Activated CD8-positive, alpha-beta memory T cell treated with anti-CD3 and anti-CD28 coated beads for 1 hour (primary cell): ENCODE data around the gene RSPO1.

Source experiments
- DNase-seq, 2 donors: peaks; one replicate each; pipeline ENCODE4 v3.0.0-alpha.2; 2020; ENCODE audit warnings: low read depth in 1 of 2; ENCODE audit errors: extremely low read depth in 1 of 2

RSPO1 gene

DNA sequence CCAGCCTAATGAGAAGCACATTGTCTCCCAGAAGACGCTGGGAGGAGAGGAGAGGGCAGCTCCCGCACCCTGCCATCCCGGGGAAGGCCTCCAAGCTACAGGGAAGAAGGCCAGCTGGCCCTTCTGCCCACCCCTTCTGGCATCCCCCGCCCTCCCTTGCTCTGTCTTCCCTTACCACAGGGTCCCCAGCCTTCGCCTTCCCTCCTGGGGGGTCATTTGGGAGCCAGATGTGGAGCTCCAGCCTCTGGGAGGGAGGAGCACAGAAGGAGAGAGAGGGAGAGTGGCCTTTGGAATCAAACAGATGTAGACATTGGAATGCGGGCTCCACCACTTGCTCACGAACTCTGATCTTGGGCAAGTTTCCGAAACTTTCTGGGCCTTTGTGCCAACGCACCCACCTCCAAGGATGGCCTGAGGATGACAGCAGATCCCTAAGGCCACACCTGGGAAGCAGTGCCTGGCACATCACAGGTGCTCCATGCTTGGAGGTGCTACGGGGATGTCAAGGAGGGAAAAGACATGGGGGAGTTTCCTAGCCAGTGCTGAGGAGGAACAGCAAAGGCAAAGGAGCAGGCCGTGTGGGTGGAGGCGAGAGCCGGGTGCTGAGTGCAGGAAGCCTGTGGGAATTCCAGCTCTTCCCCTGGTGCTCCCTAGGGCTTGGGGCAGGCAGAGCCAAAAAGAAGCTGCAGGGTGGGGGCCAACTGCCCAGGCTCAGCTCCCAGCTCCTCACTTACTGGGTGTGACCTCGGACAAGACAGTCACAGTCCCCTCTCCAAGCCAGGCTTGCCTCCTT is 23.1 kb upstream of the RSPO1 start:
- no peak for DNase-seq

DNA sequence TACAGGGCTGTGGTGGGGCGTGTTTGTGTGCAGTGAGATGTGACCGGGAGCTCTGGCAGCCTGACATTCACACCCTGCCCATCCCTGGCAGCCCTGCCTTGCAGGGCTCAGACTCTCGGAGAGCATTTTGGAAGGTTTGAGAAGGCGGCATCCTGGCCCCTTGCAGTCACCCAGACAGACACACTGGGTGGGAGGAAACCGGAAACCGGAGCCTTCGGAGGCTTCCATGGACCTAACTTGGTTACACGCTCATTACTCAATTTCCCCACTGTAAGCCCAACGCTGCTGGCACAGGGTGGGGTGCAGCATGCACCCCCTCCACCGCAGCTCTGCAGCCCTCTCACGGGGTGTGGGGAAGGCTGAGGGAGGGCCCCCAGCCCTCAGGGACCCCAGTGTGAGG is 22.2 kb upstream of the RSPO1 start:
- no peak for DNase-seq

DNA sequence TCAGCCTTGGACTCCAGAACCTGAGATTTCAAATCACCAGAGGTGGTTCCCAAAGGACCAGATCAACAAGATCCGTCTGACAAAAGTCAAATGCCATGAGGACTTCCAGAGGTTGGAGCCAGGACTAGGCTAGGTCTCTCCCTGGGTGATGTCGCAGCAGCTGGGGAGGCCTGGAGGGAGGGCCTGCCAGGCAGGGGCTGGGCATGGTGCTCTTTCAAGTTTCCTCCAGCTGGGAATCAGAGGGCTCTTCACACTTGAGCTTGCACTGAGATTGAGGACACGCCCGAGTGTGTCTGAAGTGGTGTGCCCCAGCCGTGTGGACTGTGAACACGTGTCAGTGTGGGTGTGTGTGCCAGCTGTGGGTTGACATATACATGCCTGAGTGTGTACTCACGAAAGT is 21.3 kb upstream of the RSPO1 start:
- no peak for DNase-seq

DNA sequence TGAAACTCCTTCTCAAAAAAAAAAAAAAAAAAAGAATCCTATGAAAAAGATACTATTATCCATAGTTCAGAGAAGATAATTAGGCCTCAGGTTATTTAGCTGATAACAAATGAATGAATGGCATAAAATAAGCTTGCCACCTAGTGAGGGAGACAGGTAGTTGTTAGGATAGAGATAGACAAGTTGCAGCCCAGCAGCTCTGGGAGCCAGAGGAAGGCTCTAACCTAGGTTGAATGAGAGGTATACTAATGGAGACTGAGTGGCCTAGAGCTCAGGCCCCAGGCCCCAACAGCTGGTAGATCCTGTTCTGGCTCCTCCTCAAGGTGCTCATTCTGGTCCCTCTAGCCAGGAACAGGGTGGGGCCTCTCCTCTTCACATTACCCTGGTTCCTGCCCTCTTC is 20.6 kb upstream of the RSPO1 start:
- DNase-seq = no peak

DNA sequence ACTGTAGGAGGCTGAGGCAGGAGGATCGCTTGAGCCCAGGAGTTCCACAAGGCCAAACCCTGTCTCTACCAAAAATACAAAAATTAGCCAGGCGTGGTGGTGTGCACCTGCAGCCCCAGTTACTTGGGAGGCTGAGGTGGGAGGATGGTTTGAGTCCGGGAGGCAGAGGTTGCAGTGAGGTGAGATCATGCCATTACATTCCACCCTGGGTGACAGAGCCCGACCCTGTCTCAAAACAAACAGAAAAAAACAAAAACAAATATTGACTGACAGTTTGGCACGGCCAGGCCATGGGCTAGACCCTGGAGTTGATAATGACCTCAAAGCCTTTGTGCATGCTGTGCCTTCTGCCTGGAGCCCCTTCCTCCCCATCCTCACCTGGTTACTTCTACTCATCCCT is 19.2 kb upstream of the RSPO1 start:
- no peak for DNase-seq

DNA sequence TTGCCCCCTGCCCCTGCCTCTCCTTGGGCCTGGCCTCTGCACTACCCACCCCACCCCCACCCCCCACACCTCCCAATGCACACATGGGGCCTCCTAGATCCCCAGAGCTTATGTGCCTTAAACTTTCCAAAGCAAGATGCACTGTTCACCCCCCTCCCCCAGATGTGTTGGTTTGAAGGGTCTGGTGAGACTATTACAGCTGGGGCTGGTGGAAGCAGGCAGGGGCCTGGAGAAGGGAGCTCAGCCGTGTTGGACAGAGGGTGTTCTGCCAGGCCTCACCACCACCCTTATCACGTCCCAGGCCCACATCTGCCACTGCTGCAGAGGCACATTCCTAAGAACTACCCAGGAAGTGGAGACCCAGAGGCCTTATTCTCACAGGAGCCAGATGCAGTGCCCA is 18.3 kb upstream of the RSPO1 start:
- DNase-seq = no peak

DNA sequence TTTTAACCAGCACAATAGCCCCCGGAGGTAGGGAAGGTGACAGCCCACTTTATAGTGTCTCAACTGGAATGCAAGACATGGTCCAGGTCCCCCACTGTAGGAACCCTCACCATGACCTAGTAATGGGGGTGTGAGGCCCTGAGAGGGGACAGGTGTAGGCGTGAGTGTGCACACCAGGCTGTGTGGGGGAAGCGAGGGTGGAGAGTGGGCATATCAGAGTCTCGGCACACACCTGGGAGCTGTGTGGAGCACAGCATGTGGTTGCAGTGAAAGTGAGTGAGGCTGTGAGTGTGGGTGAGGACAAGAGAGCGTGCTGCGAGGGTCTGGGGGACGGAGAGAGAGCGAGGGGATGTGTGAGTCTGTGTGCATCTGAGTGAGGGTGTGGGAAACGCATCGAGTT is 17.1 kb upstream of the RSPO1 start:
- no peak for DNase-seq

DNA sequence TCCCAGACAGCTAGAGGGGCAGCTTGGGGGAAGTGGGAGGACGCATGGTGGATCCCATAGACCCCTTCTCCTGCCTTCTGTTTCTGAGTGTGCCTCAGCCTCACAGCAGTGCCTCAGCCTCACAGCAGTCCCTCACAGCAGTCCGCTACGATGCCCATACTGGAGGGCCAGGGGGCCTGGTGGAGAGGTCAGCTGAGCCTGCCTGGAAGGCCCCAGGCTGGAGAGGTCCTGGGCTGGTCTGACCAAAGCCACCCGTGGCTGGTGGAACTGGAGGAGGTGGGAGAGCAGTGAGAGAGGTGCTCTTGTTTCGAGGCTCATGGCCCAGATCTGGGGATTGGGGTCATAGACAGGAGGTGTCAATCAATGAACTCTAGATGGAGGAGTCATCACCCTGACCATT is 16.0 kb upstream of the RSPO1 start:
- DNase-seq = no peak

DNA sequence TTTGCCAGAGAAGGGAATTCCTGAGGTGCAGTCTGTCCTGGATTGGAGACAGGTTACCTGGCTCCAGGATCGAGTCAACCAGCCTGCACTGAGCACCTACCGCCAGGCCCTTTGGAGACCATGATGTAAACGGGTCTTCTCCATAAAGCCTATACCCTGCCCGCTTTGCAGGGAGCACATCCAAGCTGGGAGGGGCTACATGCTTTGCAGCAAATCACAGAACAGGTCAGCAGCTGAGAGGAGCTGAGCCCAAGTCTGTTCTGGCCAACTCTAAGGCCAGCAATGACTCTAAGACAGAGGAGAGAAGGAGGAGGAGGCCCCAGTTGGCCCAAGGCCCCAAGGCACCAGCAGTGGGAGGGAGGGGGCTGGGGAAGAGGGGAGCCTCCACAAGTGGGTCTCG is 15.5 kb upstream of the RSPO1 start:
- no peak for DNase-seq

DNA sequence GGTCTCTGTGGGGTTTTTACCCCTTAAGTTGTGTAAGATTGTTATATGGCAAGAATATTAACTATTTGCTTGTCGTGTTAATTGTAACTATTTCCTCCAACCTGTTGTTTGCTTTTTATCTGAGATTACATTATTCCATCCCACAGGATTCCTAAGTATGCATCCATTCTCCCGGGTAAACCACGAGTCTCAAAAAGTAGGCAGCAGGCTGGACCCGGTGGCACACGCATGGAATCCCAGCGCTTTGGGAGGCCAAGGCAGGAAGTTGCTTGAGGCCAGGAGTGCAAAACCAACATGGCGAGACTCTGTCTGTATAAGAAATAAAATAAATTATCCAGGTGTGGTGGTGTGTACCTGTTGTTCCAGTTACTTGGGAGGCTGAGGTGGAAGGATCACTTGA is 12.6 kb upstream of the RSPO1 start:
- no peak for DNase-seq

DNA sequence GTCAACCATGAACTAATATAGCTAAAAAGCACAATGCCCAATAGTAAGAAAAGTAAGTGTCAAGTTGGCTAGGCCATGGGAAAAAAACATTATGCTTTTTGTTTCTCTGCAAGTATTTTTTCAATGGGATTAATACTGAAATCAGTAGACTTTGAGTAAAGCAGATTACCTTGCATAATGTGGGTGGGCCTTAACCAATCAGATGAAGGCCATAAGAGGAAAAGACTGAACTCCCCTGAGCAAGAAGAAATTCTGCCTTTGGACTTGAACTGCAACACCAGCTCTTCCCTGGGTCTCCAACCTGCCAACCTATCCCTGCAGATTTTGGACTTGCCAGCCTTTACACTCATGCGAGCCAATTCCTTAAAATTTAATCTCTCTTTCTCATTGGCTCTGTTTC is 6.4 kb upstream of the RSPO1 start:
- DNase-seq = no peak

DNA sequence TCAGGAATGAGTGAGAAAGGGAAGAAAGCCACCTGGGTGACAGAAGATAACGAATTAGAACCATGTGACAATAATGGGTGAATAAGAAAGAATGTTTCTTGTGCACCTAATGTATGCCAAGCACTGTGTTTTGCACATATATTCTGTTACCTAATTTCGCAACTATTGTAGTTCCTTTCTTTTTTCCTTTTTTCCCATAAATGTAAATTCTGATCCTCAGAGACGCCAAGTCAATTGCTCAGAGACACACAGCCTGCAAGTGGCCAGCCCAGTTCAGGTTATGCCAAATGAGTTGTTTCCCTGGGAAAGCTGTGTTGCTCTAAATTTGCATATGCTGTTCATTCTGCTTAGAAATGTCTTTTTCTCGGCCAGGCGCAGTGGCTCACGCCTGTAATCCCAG is 1.7 kb upstream of the RSPO1 start:
- DNase-seq = no peak

DNA sequence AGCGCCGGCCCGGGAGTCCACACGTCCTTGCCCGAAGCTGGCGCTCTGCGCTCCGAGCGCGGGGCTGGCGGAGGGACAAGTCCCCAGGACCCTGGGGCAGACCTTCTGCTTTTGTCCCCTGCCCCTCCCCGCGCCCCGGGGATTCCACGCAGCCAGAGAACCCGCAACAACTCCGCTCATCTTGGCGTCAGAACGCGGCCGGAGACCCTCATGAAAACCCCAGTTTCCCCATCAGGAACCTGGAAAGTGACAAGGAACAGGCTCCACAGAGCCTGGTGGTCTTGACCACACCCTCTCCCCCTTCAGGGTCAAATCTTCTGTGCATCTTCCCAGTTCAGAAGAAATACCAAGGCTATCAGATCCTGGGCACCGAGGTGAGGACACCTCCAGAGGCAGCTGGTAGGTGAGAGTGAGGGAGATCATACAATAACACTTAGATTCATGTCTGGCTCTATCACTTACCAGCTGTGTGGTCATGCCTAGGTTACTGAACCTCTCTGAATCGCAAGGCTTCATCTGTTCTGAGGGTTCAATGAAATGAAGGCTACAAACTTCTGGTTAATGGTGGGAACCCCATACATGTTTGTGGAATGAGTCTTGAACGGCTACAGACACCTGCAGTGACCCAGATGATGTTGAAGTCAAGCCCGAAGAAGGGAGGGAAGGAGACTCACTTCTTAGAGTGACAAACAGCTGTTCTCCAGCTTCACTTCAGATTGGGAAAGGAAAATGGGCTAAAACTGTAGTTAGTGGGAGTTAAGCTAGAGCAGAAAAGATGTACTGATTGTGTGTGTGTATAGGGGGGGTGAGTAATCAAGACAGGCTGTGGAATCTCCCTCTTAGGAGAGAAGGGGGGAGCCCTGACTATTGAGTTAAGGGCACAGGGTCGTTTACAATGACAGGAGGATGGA is 555 bp upstream of the RSPO1 start:
- no peak for DNase-seq

DNA sequence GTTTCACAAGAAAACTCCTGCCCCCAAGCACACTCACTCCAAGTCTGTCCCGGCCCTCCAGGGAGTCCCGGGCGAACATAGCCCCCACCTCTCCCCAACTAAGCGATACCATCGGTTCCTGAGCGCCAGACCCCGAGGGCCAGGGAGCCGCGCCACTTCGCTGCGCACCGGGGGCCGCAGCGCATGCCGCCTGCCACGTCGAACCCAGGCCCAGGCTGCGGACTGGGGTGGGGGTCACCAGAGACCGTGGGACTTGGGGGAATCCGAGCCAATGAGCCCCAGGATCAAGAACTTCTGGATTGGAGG is 801 bp downstream of the RSPO1 start:
- no peak for DNase-seq

DNA sequence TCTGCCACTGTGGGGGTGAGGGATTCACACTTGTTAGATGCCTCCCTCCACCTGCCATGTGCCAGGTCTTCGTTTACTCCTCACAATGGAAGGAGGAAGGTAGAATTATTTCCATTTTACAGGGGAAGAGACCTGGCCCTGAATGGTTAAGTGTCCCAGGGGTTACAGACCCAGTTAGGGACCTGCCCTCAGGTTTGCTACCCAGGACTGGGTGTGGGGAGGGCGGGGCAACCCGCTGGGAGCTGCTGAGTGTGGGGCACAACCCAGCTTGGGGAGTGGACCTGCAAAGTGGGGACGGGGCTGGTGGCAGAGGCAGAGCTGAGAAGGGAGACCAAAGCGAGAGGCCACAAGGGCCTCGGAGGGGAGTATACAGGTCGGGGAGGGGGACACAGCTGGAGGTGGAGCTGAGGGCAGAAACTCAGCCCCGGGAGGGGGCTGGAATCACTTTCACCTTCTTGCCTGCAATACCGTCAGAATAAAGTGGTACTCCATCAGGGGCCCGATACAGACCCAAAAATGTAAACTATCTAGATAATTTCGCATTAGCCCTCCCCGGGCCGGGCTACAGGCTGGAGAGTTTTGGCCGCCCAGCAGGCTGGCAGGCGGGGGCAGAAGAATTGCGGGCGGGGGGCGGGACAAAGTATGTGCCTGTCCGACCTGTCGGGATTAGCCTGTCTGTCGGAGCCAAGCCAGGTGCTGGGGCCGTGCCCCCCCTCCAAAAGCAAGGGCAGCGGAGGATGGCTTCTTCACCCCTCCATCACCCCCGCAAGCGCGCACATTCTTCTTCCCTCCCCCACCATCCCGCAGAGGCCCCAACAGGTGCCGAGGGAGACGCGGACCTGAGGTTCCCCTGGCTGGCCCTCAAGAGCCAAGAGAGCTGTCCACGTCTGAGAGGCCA is 1.4 kb downstream of the RSPO1 start:
- DNase-seq = no peak

DNA sequence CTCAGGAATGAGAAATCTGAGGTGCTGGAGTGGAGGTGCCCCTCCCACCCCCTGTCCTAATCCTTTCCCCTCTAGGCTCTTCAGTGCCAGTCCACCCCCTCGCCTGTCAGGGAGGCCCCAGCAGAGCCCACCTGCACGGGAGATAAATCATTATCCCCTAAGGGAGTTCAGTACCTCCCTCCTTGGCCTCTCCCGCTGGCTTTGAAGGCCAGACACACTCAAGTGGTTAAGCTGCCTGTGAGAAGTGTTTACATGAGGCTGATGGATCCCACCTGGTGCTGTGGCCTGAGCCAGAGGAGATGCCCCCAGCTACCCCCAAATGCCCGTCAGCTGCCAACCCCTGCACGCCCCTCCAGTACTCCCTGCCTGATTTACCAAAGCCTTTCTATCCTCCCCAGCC is 3.7 kb downstream of the RSPO1 start:
- DNase-seq = no peak

DNA sequence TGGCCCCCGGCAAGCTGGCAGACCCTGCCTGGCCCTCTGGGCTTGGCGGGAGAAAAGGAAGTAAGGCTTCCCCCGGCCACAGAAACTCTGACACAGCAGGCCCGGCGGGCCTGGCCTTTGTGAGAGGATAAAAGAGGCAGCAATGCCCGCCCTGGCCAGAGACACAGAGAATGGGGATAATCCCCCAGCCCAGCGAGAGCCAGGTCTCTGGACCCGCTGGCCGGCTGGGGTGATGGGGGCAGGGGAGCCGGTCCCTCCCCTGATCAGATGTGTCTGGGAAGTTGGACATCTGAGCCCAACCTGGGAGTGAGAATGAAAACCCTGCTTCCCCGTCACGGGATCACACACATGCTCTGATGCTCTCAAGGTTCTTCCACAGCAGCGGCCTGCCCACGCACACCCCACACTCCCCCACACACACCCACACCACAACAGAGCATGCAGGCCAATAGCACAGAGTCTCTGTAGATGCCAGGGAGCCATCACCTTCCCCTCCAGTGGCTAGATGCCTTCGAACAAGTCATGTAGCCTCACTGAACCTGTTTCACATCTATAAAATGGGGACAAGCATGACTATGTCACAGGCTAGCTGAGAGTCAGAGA is 4.2 kb downstream of the RSPO1 start:
- no peak for DNase-seq

DNA sequence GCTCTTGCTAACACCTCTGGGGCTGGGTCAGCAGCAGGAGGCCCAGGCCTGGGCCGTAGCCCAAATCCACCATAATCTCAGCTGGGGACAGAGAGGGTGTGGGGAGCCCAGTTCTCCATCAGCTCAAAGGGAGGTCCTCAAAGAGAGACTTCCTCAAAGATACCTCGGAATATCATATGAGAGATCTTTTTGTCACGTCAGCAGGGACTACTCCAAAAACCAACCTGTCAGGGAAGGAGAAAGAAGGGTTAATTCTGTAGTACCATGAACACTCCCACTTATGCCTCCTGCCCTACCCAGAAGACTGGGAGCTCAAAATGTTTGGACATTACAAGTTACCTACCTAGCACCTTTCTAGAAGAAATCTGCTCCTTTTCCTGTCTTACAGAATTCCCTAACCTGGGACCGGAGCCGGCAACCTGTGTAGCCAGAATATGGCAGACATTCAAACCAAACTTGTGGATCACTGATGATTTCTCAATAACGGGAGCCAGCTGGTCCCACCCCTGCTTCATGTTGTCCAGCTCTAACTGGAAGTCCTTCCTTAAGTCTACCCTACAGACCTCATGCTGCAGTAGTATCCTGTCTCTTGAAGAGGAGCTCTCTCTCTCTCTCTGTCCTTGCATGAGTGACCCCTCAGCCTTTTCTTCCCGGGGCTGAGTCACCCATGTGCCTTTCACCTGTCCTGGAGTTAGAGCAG is 4.8 kb downstream of the RSPO1 start:
- no peak for DNase-seq

DNA sequence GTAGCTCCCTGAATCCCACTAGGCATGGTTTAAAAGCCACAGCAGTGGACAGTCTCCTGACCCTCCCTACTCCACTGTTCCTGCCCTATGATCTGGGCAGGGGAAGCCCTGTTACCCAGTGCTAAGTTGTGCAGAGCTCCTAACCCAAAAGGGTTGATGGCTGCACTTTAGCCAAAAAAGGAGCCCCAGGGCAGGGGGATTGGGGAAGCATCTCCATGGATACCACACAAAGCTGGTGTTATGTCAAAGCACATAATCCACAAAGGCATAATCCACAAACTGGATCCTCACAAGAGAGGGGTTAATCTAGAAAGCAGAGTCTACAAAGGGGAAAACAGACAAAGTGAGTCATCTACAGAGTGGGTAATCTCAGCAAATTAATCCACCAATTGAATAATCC is 5.7 kb downstream of the RSPO1 start:
- DNase-seq = no peak

DNA sequence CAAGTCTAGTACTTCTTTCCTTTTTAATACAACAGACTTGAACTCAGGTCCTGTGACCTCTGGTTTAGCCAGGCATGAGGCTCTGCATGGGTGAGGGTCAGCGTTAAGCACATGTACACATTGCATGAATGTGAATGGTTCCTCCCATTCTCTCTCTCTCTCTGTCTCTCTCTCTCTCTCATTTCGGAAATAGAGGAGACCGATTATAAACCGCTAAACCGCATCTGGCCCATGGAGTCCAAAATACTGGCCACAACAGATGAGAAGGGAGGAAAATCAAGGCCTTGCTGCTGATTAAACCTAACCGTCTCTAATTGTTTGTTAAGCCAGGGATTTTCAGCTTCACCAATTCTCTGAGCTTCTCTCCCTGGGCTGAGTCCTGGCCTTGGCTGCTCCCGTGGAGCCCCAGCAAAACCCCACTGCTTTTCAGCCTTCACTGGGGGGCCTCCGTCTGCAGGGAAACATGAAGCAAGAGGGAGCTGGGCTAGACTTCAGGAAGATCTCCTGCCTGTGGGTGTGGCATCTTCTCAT is 6.6 kb downstream of the RSPO1 start:
- DNase-seq = no peak
